SK-N-MC (cell line): Measurements from ENCODE around the gene HYDIN.
"Not testable (repeated sequence)": the region's sequence is repeated elsewhere in the genome, so short reads cannot be mapped to it uniquely, and the experiment has no call there.

Experiments used
- EZH2 ChIP-seq: fragments of 200-600 bp; sonication (generic); IDR thresholded peaks from one replicate; pipeline ENCODE4 v1.6.1; 2017; ENCODE audit warnings: antibody characterized with exemption
- POLR2AphosphoS5 ChIP-seq: IDR thresholded peaks from 2 replicates; pipeline ENCODE4 v1.6.1; 2012; ENCODE audit warnings: mild to moderate bottlenecking, low read depth, low read length, borderline replicate concordance

DNA sequence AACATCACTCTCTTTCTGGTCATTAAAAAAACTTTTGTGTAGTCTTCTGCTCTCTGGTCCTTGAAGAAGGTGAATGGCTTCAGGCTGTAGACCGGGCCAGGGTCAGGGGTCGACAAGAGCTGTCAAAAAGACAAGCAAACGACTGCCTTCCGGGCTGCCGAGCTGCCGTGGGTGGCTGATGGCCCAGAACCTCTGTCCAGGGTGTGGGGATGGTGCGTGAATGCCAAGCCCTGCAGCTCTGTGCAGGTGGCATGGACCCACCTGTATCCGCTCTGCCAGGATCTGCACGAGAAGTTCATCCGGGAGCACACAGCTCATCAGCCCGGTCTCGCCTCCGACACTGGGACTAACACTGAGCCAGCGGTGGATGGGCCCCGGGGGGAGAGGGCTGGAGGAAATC, 287.0 kb downstream of the HYDIN start:
- not testable (repeated sequence) for TF ChIP-seq EZH2, POLR2AphosphoS5
